ENCODE data around the gene GFPT1.

Gene GFPT1

DNA sequence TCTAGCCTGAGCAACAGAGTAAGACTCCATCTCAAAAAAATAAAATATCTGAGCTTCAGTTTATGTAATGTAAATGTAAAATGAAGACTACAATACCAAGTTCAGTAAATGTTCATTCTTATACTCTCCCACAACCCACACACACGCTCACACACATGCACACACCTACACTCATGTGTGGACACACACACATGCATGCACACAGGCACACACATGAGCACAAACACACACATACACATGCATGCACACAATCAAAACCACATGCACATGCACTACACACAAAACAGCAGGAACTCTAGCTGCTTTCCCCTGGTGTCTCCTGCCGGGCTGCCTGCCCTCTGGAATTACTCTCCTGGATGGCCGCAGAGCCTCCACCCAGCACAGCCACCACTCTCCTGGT is 90.6 kb downstream of the GFPT1 start:
- Histone ChIP-seq H3K4me1 (peaks cover 4% of the 10 kb centered on the region; the same call in 1 of the 2 replicates), H3K4me3 (ENCODE audit: low read depth, low read length) (no peak overlapping the region), H3K9me3 (no peaks in the 10 kb centered on the region), H3K36me3 (no peaks in the 10 kb centered on the region), H3K27me3 (no peaks in the 10 kb centered on the region)
- TF ChIP-seq, protein P1, sequence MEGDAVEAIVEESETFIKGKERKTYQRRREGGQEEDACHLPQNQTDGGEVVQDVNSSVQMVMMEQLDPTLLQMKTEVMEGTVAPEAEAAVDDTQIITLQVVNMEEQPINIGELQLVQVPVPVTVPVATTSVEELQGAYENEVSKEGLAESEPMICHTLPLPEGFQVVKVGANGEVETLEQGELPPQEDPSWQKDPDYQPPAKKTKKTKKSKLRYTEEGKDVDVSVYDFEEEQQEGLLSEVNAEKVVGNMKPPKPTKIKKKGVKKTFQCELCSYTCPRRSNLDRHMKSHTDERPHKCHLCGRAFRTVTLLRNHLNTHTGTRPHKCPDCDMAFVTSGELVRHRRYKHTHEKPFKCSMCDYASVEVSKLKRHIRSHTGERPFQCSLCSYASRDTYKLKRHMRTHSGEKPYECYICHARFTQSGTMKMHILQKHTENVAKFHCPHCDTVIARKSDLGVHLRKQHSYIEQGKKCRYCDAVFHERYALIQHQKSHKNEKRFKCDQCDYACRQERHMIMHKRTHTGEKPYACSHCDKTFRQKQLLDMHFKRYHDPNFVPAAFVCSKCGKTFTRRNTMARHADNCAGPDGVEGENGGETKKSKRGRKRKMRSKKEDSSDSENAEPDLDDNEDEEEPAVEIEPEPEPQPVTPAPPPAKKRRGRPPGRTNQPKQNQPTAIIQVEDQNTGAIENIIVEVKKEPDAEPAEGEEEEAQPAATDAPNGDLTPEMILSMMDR (IDR thresholded peaks at IDR 0.05; ENCODE audit: low read depth, low read length) = no peak
- no peak for DNase-seq

DNA sequence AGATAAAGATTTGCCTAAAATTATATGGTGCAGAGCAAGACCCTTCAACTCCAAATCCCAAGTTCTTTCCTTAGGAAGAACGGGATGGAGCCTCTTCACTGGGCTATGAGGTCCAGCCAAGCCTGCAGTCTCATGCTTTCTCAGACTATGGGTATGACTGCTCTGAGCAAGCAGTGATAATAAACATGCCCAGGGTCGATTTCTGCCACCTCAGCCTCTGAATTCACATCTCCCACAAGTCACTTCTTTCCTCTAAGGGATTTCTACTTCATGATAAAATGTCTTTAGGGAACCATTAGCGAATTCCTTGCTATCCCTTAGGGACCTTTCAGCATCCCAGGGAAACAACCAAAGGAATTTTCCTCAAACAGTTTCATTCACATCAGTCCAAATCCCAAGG is 94.8 kb downstream of the GFPT1 start:
- Histone ChIP-seq H3K4me3 (ENCODE audit: low read depth, low read length) (no peak overlapping the region), H3K9me3 (no peaks in the 10 kb centered on the region), H3K4me1 (no peaks in the 10 kb centered on the region), H3K27me3 (no peaks in the 10 kb centered on the region), H3K36me3 (no peaks in the 10 kb centered on the region)
- DNase-seq = no peak
- TF ChIP-seq, protein P1 (IDR thresholded peaks at IDR 0.05; ENCODE audit: low read depth, low read length) = no peak

- H3K36me3 ChIP-seq = no peaks in the 10 kb centered on the region
- no peak overlapping the region for H3K4me3 ChIP-seq (ENCODE audit: low read depth, low read length)
- H3K27me3 ChIP-seq = no peaks in the 10 kb centered on the region
- TF ChIP-seq, protein P1 (IDR thresholded peaks at IDR 0.05; ENCODE audit: low read depth, low read length) = no peak
- no peak for DNase-seq
- H3K4me1 ChIP-seq = no peaks in the 10 kb centered on the region
- no peaks in the 10 kb centered on the region for H3K9me3 ChIP-seq
Observed at GRCh38 chr2:69291721-69292120, 95.3 kb downstream of the GFPT1 start.

GRCh38 chr2:69291004-69291650 is 95.9 kb downstream of the GFPT1 start:
- TF ChIP-seq, protein P1 (IDR thresholded peaks at IDR 0.05; ENCODE audit: low read depth, low read length) = no peak
- no peak for DNase-seq
- H3K4me1 ChIP-seq = no peaks in the 10 kb centered on the region
- H3K27me3 ChIP-seq = no peaks in the 10 kb centered on the region
- H3K36me3 ChIP-seq = no peaks in the 10 kb centered on the region
- H3K4me3 ChIP-seq (ENCODE audit: low read depth, low read length) = no peak overlapping the region
- no peaks in the 10 kb centered on the region for H3K9me3 ChIP-seq

- no peaks in the 10 kb centered on the region for H3K36me3 ChIP-seq
- TF ChIP-seq, protein P1 (IDR thresholded peaks at IDR 0.05; ENCODE audit: low read depth, low read length) = no peak
- no peaks in the 10 kb centered on the region for H3K9me3 ChIP-seq
- H3K4me3 ChIP-seq (ENCODE audit: low read depth, low read length) = no peak overlapping the region
- DNase-seq = no peak
- no peaks in the 10 kb centered on the region for H3K27me3 ChIP-seq
- H3K4me1 ChIP-seq = no peaks in the 10 kb centered on the region
Observed at GRCh38 chr2:69288429-69288828, 98.6 kb downstream of the GFPT1 start.

- Histone ChIP-seq H3K4me3 (ENCODE audit: low read depth, low read length) (no peak overlapping the region), H3K4me1 (no peaks in the 10 kb centered on the region), H3K9me3 (no peaks in the 10 kb centered on the region), H3K27me3 (no peaks in the 10 kb centered on the region), H3K36me3 (no peaks in the 10 kb centered on the region)
- DNase-seq = no peak
- TF ChIP-seq, protein P1 (IDR thresholded peaks at IDR 0.05; ENCODE audit: low read depth, low read length) = no peak
Observed at GRCh38 chr2:69287544-69287943, 99.5 kb downstream of the GFPT1 start.

Measured in BE2C (cell line).